ENCODE data around the gene PCDHB7. TPM values are rescaled to one million over a fixed set of nuclear protein-coding genes. Genes with fewer than 3 reads are reported as not detected.
"Not testable (repeated sequence)": the region's sequence is repeated elsewhere in the genome, so short reads cannot be mapped to it uniquely, and the experiment has no call there.

PCDHB7 gene
- total and polyA plus RNA-seq, 2 donors (not counting 3 experiments of a cell fraction or from before 2014, with no cell fraction given): 0.27 to 0.57 TPM

DNA sequence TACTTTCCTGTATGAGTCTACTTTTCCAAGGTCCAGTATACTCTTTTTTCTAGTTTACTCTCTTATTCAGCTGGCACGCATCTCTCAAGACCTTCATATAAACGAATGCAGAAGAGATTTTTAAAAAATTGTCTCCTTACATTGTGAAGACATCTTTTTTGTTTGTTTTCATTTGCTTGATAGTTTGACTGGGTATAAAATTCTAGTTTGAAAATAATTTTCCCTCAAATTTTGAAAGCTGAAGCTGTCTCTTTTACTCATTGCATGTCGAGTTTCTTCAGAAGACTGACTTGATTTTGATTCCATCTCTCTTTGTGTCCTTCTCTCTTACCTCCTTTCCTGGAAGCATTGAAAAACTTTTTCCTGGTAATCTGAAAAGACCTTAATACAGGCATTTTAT lies 23.9 kb downstream of the PCDHB7 start:
- dilution Hi-C loops (cut with MboI; ENCODE audit: extremely low pct_ligation_motif_present, low sequenced_read_pairs): no loop called here
- Histone ChIP-seq H4K20me1 (replicated peaks; ENCODE audit: control insufficient read depth, extremely low read depth, insufficient read depth, low read length) (no peaks in the 10 kb centered on the region), H3K4me2 (ENCODE audit: insufficient read depth, low read length) (no peak overlapping the region), H3K27ac (ENCODE audit: insufficient read depth, low read depth, low read length) (no peak overlapping the region), H2AFZ (ENCODE audit: low read depth, low read length) (no peak overlapping the region), H3K9me3 (replicated peaks; ENCODE audit: control insufficient read depth, insufficient read depth, low read length) (no peaks in the 10 kb centered on the region), H3K79me2 (ENCODE audit: control insufficient read depth, insufficient read depth, low read length) (no peaks in the 10 kb centered on the region), H3K9ac (replicated peaks; ENCODE audit: extremely low read depth, insufficient read depth, low read length) (no peak overlapping the region), H3K4me1 (ENCODE audit: control insufficient read depth, extremely low read depth, insufficient read depth, low read length) (no peaks in the 10 kb centered on the region), H3K4me3 (replicated peaks in 1 of 3; ENCODE audit: insufficient read depth in 1 of 3, low read depth in 1 of 3, low read length in 3 of 3) (no peak overlapping the region), H3K36me3 (ENCODE audit: control insufficient read depth in 2 of 2, extremely low read depth in 1 of 2, insufficient read depth in 2 of 2, low read length in 2 of 2) (no peaks in the 10 kb centered on the region), H3K27me3 (ENCODE audit: control insufficient read depth in 2 of 2, insufficient read depth in 2 of 2, low read length in 2 of 2) (no peaks in the 10 kb centered on the region), H3K9me1 (replicated peaks; ENCODE audit: control insufficient read depth, extremely low read depth, insufficient read depth, low read length) (no peaks in the 10 kb centered on the region)
- no TSS peak for BruUV-seq (replicated peaks)
- CTCF ChIA-PET: interaction anchor here (2.2 kb wide), 1 partner anchor 368 kb away, joined by 7 read pairs; no protein-coding TSS in a partner anchor
- DNase-seq (ENCODE audit: low read depth, low spot score): no peak
- TF ChIP-seq GATA2 (IDR thresholded peaks at IDR 0.05; ENCODE audit: insufficient read depth, insufficient read length, low read depth, low read length): no peak
- no peak for TF ChIP-seq MYC (IDR thresholded peaks at IDR 0.05; ENCODE audit: low read depth, low read length)
- POLR2A ChIA-PET: no interaction called here
- intact Hi-C loops (cut with micrococcal nuclease): no loop called here
- FAIRE-seq: peak; percentile 18

GRCh38 chr5:141199359-141200235 lies 27.2 kb downstream of the PCDHB7 start, which contains the start of gene PCDHB11:
TSS of gene PCDHB11 (plus strand) at chr5:141199627. CDS start at chr5:141199775, 148 bp downstream.
- H3K4me2 ChIP-seq (ENCODE audit: insufficient read depth, low read length): no peak within 1 kb of the TSS

DNA sequence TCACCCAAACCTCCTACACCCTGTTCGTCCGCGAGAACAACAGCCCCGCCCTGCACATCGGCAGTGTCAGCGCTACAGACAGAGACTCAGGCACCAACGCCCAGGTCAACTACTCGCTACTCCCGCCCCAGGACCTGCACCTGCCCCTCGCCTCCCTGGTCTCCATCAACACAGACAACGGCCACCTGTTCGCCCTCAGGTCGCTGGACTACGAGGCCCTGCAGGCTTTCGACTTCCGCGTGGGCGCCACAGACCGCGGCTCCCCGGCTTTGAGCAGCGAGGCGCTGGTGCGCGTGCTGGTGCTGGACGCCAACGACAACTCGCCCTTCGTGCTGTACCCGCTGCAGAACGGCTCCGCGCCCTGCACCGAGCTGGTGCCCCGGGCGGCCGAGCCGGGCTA lies 28.7 kb downstream of the PCDHB7 start:
- H3K36me3 ChIP-seq (ENCODE audit: control insufficient read depth in 2 of 2, extremely low read depth in 1 of 2, insufficient read depth in 2 of 2, low read length in 2 of 2); H2AFZ ChIP-seq (ENCODE audit: low read depth, low read length); H3K9me1 ChIP-seq (replicated peaks; ENCODE audit: control insufficient read depth, extremely low read depth, insufficient read depth, low read length); H3K4me2 ChIP-seq (ENCODE audit: insufficient read depth, low read length); H3K9me3 ChIP-seq (replicated peaks; ENCODE audit: control insufficient read depth, insufficient read depth, low read length); H4K20me1 ChIP-seq (replicated peaks; ENCODE audit: control insufficient read depth, extremely low read depth, insufficient read depth, low read length); dilution Hi-C loops (cut with MboI; ENCODE audit: extremely low pct_ligation_motif_present, low sequenced_read_pairs); H3K27me3 ChIP-seq (ENCODE audit: control insufficient read depth in 2 of 2, insufficient read depth in 2 of 2, low read length in 2 of 2); FAIRE-seq; POLR2A ChIA-PET; intact Hi-C loops (cut with micrococcal nuclease); H3K27ac ChIP-seq (ENCODE audit: insufficient read depth, low read depth, low read length); BruUV-seq (replicated peaks); H3K79me2 ChIP-seq (ENCODE audit: control insufficient read depth, insufficient read depth, low read length); H3K4me1 ChIP-seq (ENCODE audit: control insufficient read depth, extremely low read depth, insufficient read depth, low read length); H3K9ac ChIP-seq (replicated peaks; ENCODE audit: extremely low read depth, insufficient read depth, low read length); H3K4me3 ChIP-seq (replicated peaks in 1 of 3; ENCODE audit: insufficient read depth in 1 of 3, low read depth in 1 of 3, low read length in 3 of 3); DNase-seq (ENCODE audit: low read depth, low spot score): not testable (repeated sequence)
- CTCF ChIA-PET: interaction anchor here (1.0 kb wide), 1 partner anchor 22 kb away, joined by 3 read pairs; the partner anchor contains the start of gene PCDHB14

More at GRCh38 chr5:141199359-141200235, 27.2 kb downstream of the PCDHB7 start, which contains the start of gene PCDHB11:
- H3K9me3 ChIP-seq (replicated peaks; ENCODE audit: control insufficient read depth, insufficient read depth, low read length): no peaks in the 10 kb centered on the region
- DNase-seq (ENCODE audit: low read depth, low spot score) (peak; percentile 2), FAIRE-seq (no peak)
- H3K27me3 ChIP-seq (ENCODE audit: control insufficient read depth in 2 of 2, insufficient read depth in 2 of 2, low read length in 2 of 2): no peaks in the 10 kb centered on the region
- dilution Hi-C loops (cut with MboI; ENCODE audit: extremely low pct_ligation_motif_present, low sequenced_read_pairs): no loop called here
- H3K79me2 ChIP-seq (ENCODE audit: control insufficient read depth, insufficient read depth, low read length): no peaks in the 10 kb centered on the region
- H3K4me3 ChIP-seq (replicated peaks in 1 of 3; ENCODE audit: insufficient read depth in 1 of 3, low read depth in 1 of 3, low read length in 3 of 3): no peak within 1 kb of the TSS
- no peaks in the 10 kb centered on the region for H3K9me1 ChIP-seq (replicated peaks; ENCODE audit: control insufficient read depth, extremely low read depth, insufficient read depth, low read length)
- no peak within 1 kb of the TSS for H2AFZ ChIP-seq (ENCODE audit: low read depth, low read length)
- H4K20me1 ChIP-seq (replicated peaks; ENCODE audit: control insufficient read depth, extremely low read depth, insufficient read depth, low read length): no peaks in the 10 kb centered on the region
- no TSS peak for BruUV-seq (replicated peaks)
- no peak for TF ChIP-seq POLR2AphosphoS5 (IDR thresholded peaks at IDR 0.05; ENCODE audit: insufficient read depth, low read depth, low read length)
- POLR2A ChIA-PET: no interaction called here
- no peaks in the 10 kb centered on the region for H3K36me3 ChIP-seq (ENCODE audit: control insufficient read depth in 2 of 2, extremely low read depth in 1 of 2, insufficient read depth in 2 of 2, low read length in 2 of 2)
- no peak within 1 kb of the TSS for H3K27ac ChIP-seq (ENCODE audit: insufficient read depth, low read depth, low read length)
- no peaks in the 10 kb centered on the region for H3K4me1 ChIP-seq (ENCODE audit: control insufficient read depth, extremely low read depth, insufficient read depth, low read length)
- CTCF ChIA-PET: interaction anchor here (0.8 to 1.1 kb wide), 2 partner anchors 24 to 365 kb away, joined by 3 to 4 read pairs; partner anchors contain the start of gene PCDHB14
- H3K9ac ChIP-seq (replicated peaks; ENCODE audit: extremely low read depth, insufficient read depth, low read length): no peak within 1 kb of the TSS
- intact Hi-C loops (cut with micrococcal nuclease): no loop called here

All from endothelial cell of umbilical vein (primary cell).